K562 (cell line): Measurements from ENCODE around the gene FASTK. TPM values are rescaled to one million over a fixed set of nuclear protein-coding genes. Genes with fewer than 3 reads are reported as not detected.

Experiments
- ATF7 ChIP-seq: fragments of 450-650 bp; IDR thresholded peaks from 2 replicates; pipeline ENCODE4 v1.7.1; 2014; ENCODE audit warnings: mild to moderate bottlenecking, moderate library complexity
- CHCHD3 ChIP-seq: fragments of 250-450 bp; sonication (Bioruptor Pico); IDR thresholded peaks from 2 replicates; pipeline ENCODE4 v2.1.2; 2022; ENCODE audit warnings: mild to moderate bottlenecking
- CXXC5 ChIP-seq: fragments of 250-450 bp; sonication (Bioruptor Pico); IDR thresholded peaks from 2 replicates; pipeline ENCODE4 v1.8.0; 2022; ENCODE audit warnings: inconsistent platforms, mild to moderate bottlenecking, moderate library complexity
- GATA2 ChIP-seq: sonication (generic); formaldehyde crosslinking; IDR thresholded peaks from 2 replicates; pipeline ENCODE4 v1.4.0; 2020; ENCODE audit warnings: mild to moderate bottlenecking, missing genetic modification reagents
- PML ChIP-seq: IDR thresholded peaks from 2 replicates; pipeline ENCODE4 v1.6.1; 2012; ENCODE audit warnings: low read length, inconsistent platforms
- POLR2A ChIP-seq: fragments of 450-650 bp; conservative IDR thresholded peaks from 2 replicates; pipeline ENCODE4 v1.6.1; 2016
- POLR2G ChIP-seq: fragments of 200-400 bp; formaldehyde crosslinking; IDR thresholded peaks from 2 replicates; pipeline ENCODE4 v1.6.1; 2017; ENCODE audit warnings: low read depth, mild to moderate bottlenecking, antibody characterized with exemption, low read length, moderate library complexity
- PTTG1 ChIP-seq: fragments of 450-650 bp; IDR thresholded peaks from 2 replicates; pipeline ENCODE4 v1.6.1; 2016; ENCODE audit warnings: low read depth, mild to moderate bottlenecking, missing genetic modification characterization, missing compliant biosample characterization
- RAD51 ChIP-seq: fragments of 450-650 bp; IDR thresholded peaks from 2 replicates; pipeline ENCODE4 v1.7.1; 2016; ENCODE audit warnings: low read depth, mild to moderate bottlenecking, borderline replicate concordance
- RBFOX2 ChIP-seq: fragments of 200-400 bp; formaldehyde crosslinking; IDR thresholded peaks from 2 replicates; pipeline ENCODE4 v1.6.1; 2017; ENCODE audit warnings: low read depth, mild to moderate bottlenecking, low read length, moderate library complexity
- RBM39 ChIP-seq: fragments of 200-400 bp; formaldehyde crosslinking; optimal IDR thresholded peaks from 2 replicates; pipeline ENCODE3; 2018; ENCODE audit warnings: low read depth, low read length
- SAFB2 ChIP-seq: fragments of 200-400 bp; formaldehyde crosslinking; IDR thresholded peaks from 2 replicates; pipeline ENCODE4 v1.6.1; 2018; ENCODE audit warnings: borderline replicate concordance, low read length, low read depth, moderate library complexity; ENCODE audit not compliant: severe bottlenecking
- SAP30 ChIP-seq: fragments of 200-600 bp; sonication (generic); IDR thresholded peaks from 2 replicates; pipeline ENCODE4 v1.6.1; 2012; ENCODE audit warnings: borderline replicate concordance, low read depth, mild to moderate bottlenecking, moderate library complexity, low read length, control low read depth, inconsistent platforms; ENCODE audit not compliant: insufficient read depth, poor library complexity, severe bottlenecking
- SFPQ ChIP-seq: fragments of 200-400 bp; formaldehyde crosslinking; IDR thresholded peaks from 2 replicates; pipeline ENCODE4 v1.6.1; 2017; ENCODE audit warnings: mild to moderate bottlenecking, low read depth, low read length, moderate library complexity
- SMARCE1 ChIP-seq: fragments of 450-650 bp; IDR thresholded peaks from 2 replicates; pipeline ENCODE4 v1.7.1; 2016; ENCODE audit warnings: mild to moderate bottlenecking
- SNRNP70 ChIP-seq: fragments of 200-400 bp; formaldehyde crosslinking; optimal IDR thresholded peaks from 2 replicates; pipeline ENCODE3; 2017; ENCODE audit warnings: low read depth, low read length
- SUPT5H ChIP-seq: fragments of 450-650 bp; IDR thresholded peaks from 2 replicates; pipeline ENCODE4 v1.6.1; 2016
- U2AF1 ChIP-seq: fragments of 200-400 bp; formaldehyde crosslinking; optimal IDR thresholded peaks from 2 replicates; pipeline ENCODE3; 2017; ENCODE audit warnings: mild to moderate bottlenecking, low read depth, low read length, moderate library complexity
- ZBTB26 ChIP-seq: fragments of 450-650 bp; formaldehyde crosslinking; IDR thresholded peaks from 2 replicates; pipeline ENCODE4 v1.4.0; 2022; ENCODE audit warnings: missing genetic modification characterization
- ZNF280A ChIP-seq: fragments of 450-650 bp; IDR thresholded peaks from 2 replicates; pipeline ENCODE4 v1.6.1; 2018; ENCODE audit warnings: mild to moderate bottlenecking, low read depth; ENCODE audit not compliant: partially characterized antibody
- polyA plus RNA-seq, 8 experiments: library from polyadenylated mRNA; depleted of rRNA in 4 of 8; stranded (reverse) in 5 of 8; unstranded in 3 of 8; fragments of >200 nt; fragmentation: Nextera tagmentation in 2 of 8; fragmentation: Illumina TruSeq in 1 of 8; extraction: Ambion mirVana in 2 of 8; extraction: Trizol in 1 of 8; gene quantifications; 2 replicates each; pipeline versions ENCODE4 v1.2.1 to v1.2.3, GENCODE V29; 2011 to 2014; ENCODE audit warnings: inconsistent platforms in 1 of 8, missing spikeins in 1 of 8
- total RNA-seq, 7 experiments: library from RNA; depleted of rRNA in 6 of 7; stranded (reverse); fragments of >200 nt in 6 of 7; fragmentation: Illumina TruSeq in 2 of 7; extraction: Trizol in 2 of 7; gene quantifications; 2 replicates each; pipeline versions ENCODE4 v1.2.1 to v1.2.3, GENCODE V29; 2011 to 2021; ENCODE audit warnings: low replicate concordance in 1 of 7

Gene FASTK
- total and polyA plus RNA-seq, 9 of the 15 experiments (the other 6 are each of a cell fraction or from before 2014, with no cell fraction given) = 0.51 to 150 (median 48.2) TPM

GRCh38 chr7:151074817-151075661 is 5.6 kb downstream of the FASTK start (continued):
- TF ChIP-seq ZBTB26 (CRISPR knock-in tag) (no peak), PML (no peak), CHCHD3 (no peak), PTTG1 (no peak), ATF7 (no peak), GATA2 (CRISPR knock-in tag) (no peak), RBFOX2 (peak; percentile 55), RBM39 (no peak), SAP30 (no peak), SMARCE1 (no peak), U2AF1 (no peak), ZNF280A (no peak), SFPQ (no peak), CXXC5 (CRISPR knock-in tag) (no peak), POLR2G (peak; percentile 83), POLR2A (0 out of 2 replicates have a peak, but pooled peaks have one; percentile 9), SUPT5H (0 out of 2 replicates have a peak, but pooled peaks have one; percentile 4), RAD51 (no peak), SNRNP70 (peak; percentile 51), SAFB2 (no peak)
